AG04450 (cell line): Measurements from ENCODE around the gene PIGZ. TPM values are rescaled to one million over a fixed set of nuclear protein-coding genes. Genes with fewer than 3 reads are reported as not detected.

Source experiments
- CTCF ChIA-PET: fragments of 300-600, 350-600 bp; formaldehyde crosslinking; extraction: SDS; loops from one replicate; lab custom pipeline; 2022; ENCODE audit warnings: antibody characterized with exemption, inconsistent platforms; lab: Charles Lee
- POLR2A ChIA-PET: fragments of 350-600 bp; formaldehyde crosslinking; extraction: SDS; loops from one replicate; lab custom pipeline; 2021; ENCODE audit warnings: antibody characterized with exemption, inconsistent platforms; lab: Yijun Ruan, JAX
- DNase-seq: peaks from one replicate; pipeline ENCODE4 v3.0.0-alpha.2; 2011; ENCODE audit warnings: low read depth, low spot score
- H3K27ac ChIP-seq: one replicate; pipeline ENCODE4 v1.5.1; 2012; ENCODE audit warnings: low read depth, low read length, control low read depth
- H3K27me3 ChIP-seq: one replicate; pipeline ENCODE4 v1.6.0; 2012; ENCODE audit warnings: low read length; ENCODE audit not compliant: control insufficient read depth, insufficient read depth
- H3K4me3 ChIP-seq: 2 replicates; pipeline ENCODE4 v1.5.1; 2011; ENCODE audit warnings: mild to moderate bottlenecking, low read depth, low read length, control low read depth
- H3K9me3 ChIP-seq: 2 replicates; pipeline ENCODE4 v1.5.1; 2012; ENCODE audit warnings: low read length; ENCODE audit not compliant: control insufficient read depth, insufficient read depth
- polyA plus RNA-seq: library from polyadenylated mRNA; depleted of rRNA; stranded (reverse); fragments of >200 nt; gene quantifications from 2 replicates; pipeline ENCODE4 v1.2.3, GENCODE V29; 2011
- TF ChIP-seq, protein P1 (sequence below): IDR thresholded peaks from 2 replicates; pipeline ENCODE4 v1.5.1; 2011; ENCODE audit warnings: low read depth, low read length, control low read depth, inconsistent platforms

Gene PIGZ
- polyA plus RNA-seq, 1 experiment: 0.15 TPM

DNA sequence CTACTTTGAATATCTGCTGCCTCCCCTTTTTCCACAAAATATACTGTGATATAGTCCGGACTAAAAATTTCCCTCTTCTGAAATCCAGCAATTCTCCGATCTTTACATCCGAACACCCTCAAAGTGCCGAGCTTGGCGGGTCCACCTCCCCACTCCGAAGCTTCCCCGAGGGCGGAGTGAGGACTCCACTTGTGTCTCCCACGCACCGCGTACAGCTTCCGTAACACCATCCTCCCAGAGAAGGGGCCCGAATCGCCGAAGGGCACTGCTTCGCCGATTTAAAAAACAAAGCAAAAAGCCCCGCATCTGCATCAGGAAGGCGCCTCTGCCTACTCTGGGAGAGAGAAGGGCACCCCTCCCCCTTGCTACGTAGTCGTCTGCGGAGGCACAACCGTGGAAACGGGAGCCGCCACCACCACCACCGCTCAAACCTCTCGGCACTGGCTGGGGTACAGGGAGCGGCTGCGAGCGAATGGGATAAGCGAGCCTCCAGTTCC, 26.9 kb downstream of the PIGZ start:
- H3K27ac ChIP-seq: peak overlapping the region; percentile 99
- ChIA-PET POLR2A (interaction anchor here (0.5 to 1.2 kb wide), 5 partner anchors 28 to 613 kb away, joined by 4 to 8 read pairs (median 4); partner anchors contain the start of genes PAK2, PIGZ and SENP5), CTCF (interaction anchor here (0.6 to 1.6 kb wide), 6 partner anchors 10 to 332 kb away, joined by 3 to 4 read pairs (median 3); no protein-coding TSS in a partner anchor)
- TF ChIP-seq, protein P1, sequence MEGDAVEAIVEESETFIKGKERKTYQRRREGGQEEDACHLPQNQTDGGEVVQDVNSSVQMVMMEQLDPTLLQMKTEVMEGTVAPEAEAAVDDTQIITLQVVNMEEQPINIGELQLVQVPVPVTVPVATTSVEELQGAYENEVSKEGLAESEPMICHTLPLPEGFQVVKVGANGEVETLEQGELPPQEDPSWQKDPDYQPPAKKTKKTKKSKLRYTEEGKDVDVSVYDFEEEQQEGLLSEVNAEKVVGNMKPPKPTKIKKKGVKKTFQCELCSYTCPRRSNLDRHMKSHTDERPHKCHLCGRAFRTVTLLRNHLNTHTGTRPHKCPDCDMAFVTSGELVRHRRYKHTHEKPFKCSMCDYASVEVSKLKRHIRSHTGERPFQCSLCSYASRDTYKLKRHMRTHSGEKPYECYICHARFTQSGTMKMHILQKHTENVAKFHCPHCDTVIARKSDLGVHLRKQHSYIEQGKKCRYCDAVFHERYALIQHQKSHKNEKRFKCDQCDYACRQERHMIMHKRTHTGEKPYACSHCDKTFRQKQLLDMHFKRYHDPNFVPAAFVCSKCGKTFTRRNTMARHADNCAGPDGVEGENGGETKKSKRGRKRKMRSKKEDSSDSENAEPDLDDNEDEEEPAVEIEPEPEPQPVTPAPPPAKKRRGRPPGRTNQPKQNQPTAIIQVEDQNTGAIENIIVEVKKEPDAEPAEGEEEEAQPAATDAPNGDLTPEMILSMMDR: no peak
- DNase-seq: no peak
- H3K4me3 ChIP-seq: peak overlapping the region; percentile 99
- no peaks in the 10 kb centered on the region; the same call in 1 of the 2 replicates for H3K9me3 ChIP-seq
- H3K27me3 ChIP-seq: no peaks in the 10 kb centered on the region

DNA sequence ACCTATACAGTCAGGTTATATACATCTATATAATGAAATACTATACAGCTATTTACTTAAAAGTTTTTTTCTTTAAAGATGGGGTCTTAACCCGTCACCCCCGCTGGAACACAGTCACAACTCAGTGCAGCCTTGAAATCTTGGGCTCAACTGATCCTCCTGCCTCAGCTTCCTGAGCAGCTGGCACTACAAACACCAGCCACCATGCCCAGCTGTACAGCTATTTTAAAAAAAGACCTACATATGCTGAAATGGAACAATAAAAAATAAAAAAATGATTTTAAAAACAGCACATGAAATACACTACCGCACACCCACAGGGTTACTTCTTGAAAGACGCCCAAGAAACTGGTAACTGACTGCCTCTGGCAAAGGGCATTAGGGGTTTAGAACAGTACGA, 30.1 kb downstream of the PIGZ start:
- POLR2A ChIA-PET: interaction anchor here (0.7 kb wide), 1 partner anchor 904 kb away, joined by 4 read pairs; no protein-coding TSS in a partner anchor
- Histone ChIP-seq H3K27ac (no peak overlapping the region), H3K9me3 (no peaks in the 10 kb centered on the region; the same call in 1 of the 2 replicates), H3K4me3 (no peak overlapping the region), H3K27me3 (no peaks in the 10 kb centered on the region)
- no peak for DNase-seq
- CTCF ChIA-PET: interaction anchor here (1.2 kb wide), 1 partner anchor 329 kb away, joined by 3 read pairs; no protein-coding TSS in a partner anchor
- TF ChIP-seq, protein P1: no peak

DNA sequence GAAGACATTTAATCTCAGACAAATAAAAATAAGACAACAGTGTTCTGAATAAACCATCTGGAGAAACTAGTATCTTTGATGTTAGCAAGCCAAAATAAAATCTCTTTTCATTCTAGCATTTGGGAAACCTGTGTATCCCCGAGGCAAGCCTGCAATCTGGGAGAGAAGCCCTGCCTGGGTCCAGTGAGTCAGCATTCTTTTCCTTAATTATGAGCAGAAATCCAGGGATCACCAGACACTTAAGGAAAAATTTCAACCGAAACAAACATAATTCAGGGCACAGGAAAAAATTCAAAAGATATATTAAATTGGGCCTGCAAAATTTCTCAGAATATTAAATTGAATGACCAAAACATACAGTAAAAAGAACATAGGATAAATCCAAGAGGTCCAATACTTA, 30.5 kb downstream of the PIGZ start:
- Histone ChIP-seq H3K4me3 (no peak overlapping the region), H3K27ac (no peak overlapping the region), H3K9me3 (no peaks in the 10 kb centered on the region; the same call in 1 of the 2 replicates), H3K27me3 (no peaks in the 10 kb centered on the region)
- TF ChIP-seq, protein P1: no peak
- ChIA-PET CTCF (no interaction called here), POLR2A (interaction anchor here (0.7 kb wide), 1 partner anchor 905 kb away, joined by 4 read pairs; no protein-coding TSS in a partner anchor)
- no peak for DNase-seq

DNA sequence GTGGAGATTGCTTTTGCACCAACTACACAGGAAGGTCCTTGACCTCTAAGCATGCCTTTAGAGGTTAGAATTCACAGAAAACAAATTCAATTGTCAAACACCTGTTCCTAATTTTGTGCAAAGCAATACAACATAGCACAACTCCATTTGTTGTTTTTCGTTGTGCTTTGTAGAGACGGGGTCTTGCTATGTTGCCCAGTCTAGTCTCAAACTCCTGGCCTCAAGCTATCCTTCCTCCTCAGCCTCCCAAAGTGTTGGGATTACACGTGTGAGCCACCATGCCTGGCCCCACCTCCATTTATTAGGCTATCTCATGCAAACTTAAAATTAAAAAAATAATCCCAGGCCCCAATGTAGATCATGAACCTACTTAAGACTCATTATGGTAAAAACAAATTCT, 32.3 kb downstream of the PIGZ start:
- Histone ChIP-seq H3K27ac (no peak overlapping the region), H3K27me3 (no peaks in the 10 kb centered on the region), H3K4me3 (no peak overlapping the region), H3K9me3 (no peaks in the 10 kb centered on the region)
- ChIA-PET POLR2A (no interaction called here), CTCF (no interaction called here)
- TF ChIP-seq, protein P1: no peak
- DNase-seq: no peak

DNA sequence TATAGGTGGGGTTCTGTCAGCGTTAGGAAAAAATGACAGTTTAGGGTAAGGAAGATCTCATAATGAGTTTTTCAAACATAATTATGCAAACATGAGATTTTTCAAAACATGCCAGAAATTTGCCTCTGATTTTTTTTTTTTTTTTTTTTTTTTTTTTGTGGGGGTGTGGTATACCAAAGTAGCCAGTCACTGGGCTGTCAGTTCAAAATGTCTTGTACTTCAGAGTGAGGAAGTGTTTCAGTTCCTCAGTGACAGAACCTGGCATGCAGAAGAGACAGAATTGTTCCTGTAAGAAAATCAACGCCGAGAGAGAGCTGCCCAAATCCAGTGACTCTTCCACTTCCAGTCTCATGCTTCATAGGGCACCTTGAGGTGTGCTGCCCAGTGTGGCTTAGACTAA, 36.0 kb downstream of the PIGZ start:
- TF ChIP-seq, protein P1: no peak
- H3K27me3 ChIP-seq: no peaks in the 10 kb centered on the region
- POLR2A ChIA-PET: no interaction called here
- CTCF ChIA-PET: no interaction called here
- H3K9me3 ChIP-seq: no peaks in the 10 kb centered on the region
- DNase-seq: no peak
- no peak overlapping the region for H3K27ac ChIP-seq
- no peak overlapping the region for H3K4me3 ChIP-seq
